Gastrocnemius medialis (tissue), 4 donors: ENCODE data around the gene DVL2.

Experiments used
- POLR2A ChIP-seq, 2 donors: fragments of 450-650 bp; IDR thresholded peaks; one replicate each; pipeline ENCODE4 v1.6.1; 2017; ENCODE audit warnings: antibody characterized with exemption in 2 of 2, mild to moderate bottlenecking in 2 of 2, moderate library complexity in 2 of 2
- TF ChIP-seq, protein P1 (sequence below), 5 experiments: fragments of 450-650 bp in 3 of 5; fragments of 200-600 bp in 2 of 5; sonication (generic) in 2 of 5; IDR thresholded peaks in 4 of 5; conservative IDR thresholded peaks in 1 of 5; 1 replicate in 4 of 5; 2 replicates in 1 of 5; pipeline ENCODE4 v1.5.1; 2016 to 2019; ENCODE audit warnings: antibody characterized with exemption in 5 of 5, mild to moderate bottlenecking in 3 of 5, moderate library complexity in 3 of 5

DNA sequence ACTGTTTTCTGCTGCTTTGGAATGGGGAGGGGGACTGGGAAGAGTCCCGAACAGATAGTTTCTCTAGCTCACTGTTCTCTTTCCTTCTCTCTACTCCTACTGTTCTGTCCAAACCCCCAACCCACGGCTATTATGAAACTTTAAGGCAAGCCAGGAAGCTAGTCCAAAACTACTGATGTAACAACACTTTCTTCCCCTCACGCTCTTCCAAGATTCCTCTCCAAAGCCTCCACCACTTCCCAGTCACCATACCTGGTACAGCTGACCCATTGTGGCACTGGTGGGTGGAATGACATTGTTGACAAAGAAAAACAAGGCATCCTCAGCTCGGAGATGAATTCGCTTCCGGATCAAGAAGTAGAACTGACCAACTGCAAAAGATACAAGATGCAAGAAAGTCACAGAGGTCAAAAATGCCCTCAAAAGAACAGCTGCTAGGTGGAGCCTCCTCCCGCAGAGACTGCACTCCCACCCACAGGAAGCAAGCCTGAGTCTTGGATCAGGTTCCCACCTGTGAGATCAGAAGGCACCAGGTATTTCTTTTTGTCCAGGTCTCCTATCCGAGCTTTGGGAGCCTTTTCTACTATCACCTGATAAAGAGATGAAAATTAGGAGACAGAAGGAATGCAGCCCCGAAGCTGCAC is 6.9 kb upstream of the DVL2 start:
- TF ChIP-seq, protein P1, sequence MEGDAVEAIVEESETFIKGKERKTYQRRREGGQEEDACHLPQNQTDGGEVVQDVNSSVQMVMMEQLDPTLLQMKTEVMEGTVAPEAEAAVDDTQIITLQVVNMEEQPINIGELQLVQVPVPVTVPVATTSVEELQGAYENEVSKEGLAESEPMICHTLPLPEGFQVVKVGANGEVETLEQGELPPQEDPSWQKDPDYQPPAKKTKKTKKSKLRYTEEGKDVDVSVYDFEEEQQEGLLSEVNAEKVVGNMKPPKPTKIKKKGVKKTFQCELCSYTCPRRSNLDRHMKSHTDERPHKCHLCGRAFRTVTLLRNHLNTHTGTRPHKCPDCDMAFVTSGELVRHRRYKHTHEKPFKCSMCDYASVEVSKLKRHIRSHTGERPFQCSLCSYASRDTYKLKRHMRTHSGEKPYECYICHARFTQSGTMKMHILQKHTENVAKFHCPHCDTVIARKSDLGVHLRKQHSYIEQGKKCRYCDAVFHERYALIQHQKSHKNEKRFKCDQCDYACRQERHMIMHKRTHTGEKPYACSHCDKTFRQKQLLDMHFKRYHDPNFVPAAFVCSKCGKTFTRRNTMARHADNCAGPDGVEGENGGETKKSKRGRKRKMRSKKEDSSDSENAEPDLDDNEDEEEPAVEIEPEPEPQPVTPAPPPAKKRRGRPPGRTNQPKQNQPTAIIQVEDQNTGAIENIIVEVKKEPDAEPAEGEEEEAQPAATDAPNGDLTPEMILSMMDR (IDR thresholded peaks at IDR 0.05 in 4 of 5, conservative IDR thresholded peaks at IDR 0.05 in 1 of 5), result no peak
- TF ChIP-seq POLR2A (IDR thresholded peaks at IDR 0.05), result no peak
